Keratinocyte (primary cell): Measurements from ENCODE around the gene DEFB108B. TPM values are rescaled to one million over a fixed set of nuclear protein-coding genes. Genes with fewer than 3 reads are reported as not detected.

Experiments
- polyA plus RNA-seq, 5 experiments: library from polyadenylated mRNA; depleted of rRNA in 3 of 5; stranded (reverse) in 3 of 5; stranded (forward) in 1 of 5; unstranded in 1 of 5; fragments of >200 nt; gene quantifications; 1 replicate in 1 of 5; 2 replicates in 3 of 5; 3 replicates in 1 of 5; pipeline versions ENCODE4 v1.2.1 to v1.2.3, GENCODE V29; 2011 to 2012; ENCODE audit warnings: missing spikeins in 2 of 5, low read depth in 1 of 5, low replicate concordance in 1 of 5
- small RNA-seq, 3 experiments: library from RNA; depleted of rRNA; stranded (forward); fragments of <200 nt; gene quantifications; one replicate each; pipeline ENCODE3, GENCODE V24; 2012; ENCODE audit warnings: low read depth in 3 of 3, low replicate concordance in 1 of 3; ENCODE audit not compliant: insufficient read length in 3 of 3

DEFB108B gene
- polyA plus RNA-seq, 1 donor (not counting 4 experiments of a cell fraction or from before 2014, with no cell fraction given) = not detected

Small RNA genes within 50 kb of the gene (small RNA-seq; reads per million reads assigned to genes)
- 0 reads per million in 3 experiments for gene RNA5SP342

Other genes starting within 250 kb of the DEFB108B start
- not detected in 3 replicates for gene DEFB131B, start 45.3 kb downstream of the DEFB108B start, polyA plus RNA-seq
- 1.4 to 1.7 TPM (median 1.6 TPM) in 3 replicates for gene XNDC1N, start 95.4 kb downstream of the DEFB108B start, polyA plus RNA-seq
- 44.0 to 52.4 TPM (median 46.4 TPM) in 3 replicates for gene RNF121, start 95.8 kb downstream of the DEFB108B start, polyA plus RNA-seq
- gene IL18BP, start 165.7 kb downstream of the DEFB108B start, polyA plus RNA-seq = 1.4 to 4.7 TPM (median 2.9 TPM) in 3 replicates
- gene NUMA1, start 247.3 kb downstream of the DEFB108B start, polyA plus RNA-seq = 38.8 to 45.7 TPM (median 40.4 TPM) in 3 replicates
- gene LRRC51, start 247.7 kb downstream of the DEFB108B start, polyA plus RNA-seq = 4.2 to 6.7 TPM (median 5.2 TPM) in 3 replicates